K562 (cell line): ENCODE measurements around the gene DDOST.

Experiments
- FIP1L1 ChIP-seq: fragments of 200-400 bp; formaldehyde crosslinking; IDR thresholded peaks from 2 replicates; pipeline ENCODE4 v1.6.1; 2018; ENCODE audit warnings: mild to moderate bottlenecking, low read depth, low read length; ENCODE audit not compliant: poor library complexity, severe bottlenecking
- TF ChIP-seq, protein P1 (sequence below): fragments of 450-650 bp; formaldehyde crosslinking; IDR thresholded peaks from 2 replicates; pipeline ENCODE4 v1.4.0; 2022; ENCODE audit warnings: missing genetic modification characterization

GRCh38 chr1:20708891-20709290, 47.7 kb upstream of the DDOST start:
- TF ChIP-seq, protein P1, sequence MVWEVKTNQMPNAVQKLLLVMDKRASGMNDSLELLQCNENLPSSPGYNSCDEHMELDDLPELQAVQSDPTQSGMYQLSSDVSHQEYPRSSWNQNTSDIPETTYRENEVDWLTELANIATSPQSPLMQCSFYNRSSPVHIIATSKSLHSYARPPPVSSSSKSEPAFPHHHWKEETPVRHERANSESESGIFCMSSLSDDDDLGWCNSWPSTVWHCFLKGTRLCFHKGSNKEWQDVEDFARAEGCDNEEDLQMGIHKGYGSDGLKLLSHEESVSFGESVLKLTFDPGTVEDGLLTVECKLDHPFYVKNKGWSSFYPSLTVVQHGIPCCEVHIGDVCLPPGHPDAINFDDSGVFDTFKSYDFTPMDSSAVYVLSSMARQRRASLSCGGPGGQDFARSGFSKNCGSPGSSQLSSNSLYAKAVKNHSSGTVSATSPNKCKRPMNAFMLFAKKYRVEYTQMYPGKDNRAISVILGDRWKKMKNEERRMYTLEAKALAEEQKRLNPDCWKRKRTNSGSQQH (CRISPR knock-in tag), result no peak
- TF ChIP-seq FIP1L1, result no peak
